ENCODE results near the gene PDGFC. TPM values are rescaled to one million over a fixed set of nuclear protein-coding genes. Genes with fewer than 3 reads are reported as not detected.

Gene PDGFC, protein sequence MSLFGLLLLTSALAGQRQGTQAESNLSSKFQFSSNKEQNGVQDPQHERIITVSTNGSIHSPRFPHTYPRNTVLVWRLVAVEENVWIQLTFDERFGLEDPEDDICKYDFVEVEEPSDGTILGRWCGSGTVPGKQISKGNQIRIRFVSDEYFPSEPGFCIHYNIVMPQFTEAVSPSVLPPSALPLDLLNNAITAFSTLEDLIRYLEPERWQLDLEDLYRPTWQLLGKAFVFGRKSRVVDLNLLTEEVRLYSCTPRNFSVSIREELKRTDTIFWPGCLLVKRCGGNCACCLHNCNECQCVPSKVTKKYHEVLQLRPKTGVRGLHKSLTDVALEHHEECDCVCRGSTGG
- 8.2 and 24.8 TPM in 2 replicates for total RNA-seq

DNA sequence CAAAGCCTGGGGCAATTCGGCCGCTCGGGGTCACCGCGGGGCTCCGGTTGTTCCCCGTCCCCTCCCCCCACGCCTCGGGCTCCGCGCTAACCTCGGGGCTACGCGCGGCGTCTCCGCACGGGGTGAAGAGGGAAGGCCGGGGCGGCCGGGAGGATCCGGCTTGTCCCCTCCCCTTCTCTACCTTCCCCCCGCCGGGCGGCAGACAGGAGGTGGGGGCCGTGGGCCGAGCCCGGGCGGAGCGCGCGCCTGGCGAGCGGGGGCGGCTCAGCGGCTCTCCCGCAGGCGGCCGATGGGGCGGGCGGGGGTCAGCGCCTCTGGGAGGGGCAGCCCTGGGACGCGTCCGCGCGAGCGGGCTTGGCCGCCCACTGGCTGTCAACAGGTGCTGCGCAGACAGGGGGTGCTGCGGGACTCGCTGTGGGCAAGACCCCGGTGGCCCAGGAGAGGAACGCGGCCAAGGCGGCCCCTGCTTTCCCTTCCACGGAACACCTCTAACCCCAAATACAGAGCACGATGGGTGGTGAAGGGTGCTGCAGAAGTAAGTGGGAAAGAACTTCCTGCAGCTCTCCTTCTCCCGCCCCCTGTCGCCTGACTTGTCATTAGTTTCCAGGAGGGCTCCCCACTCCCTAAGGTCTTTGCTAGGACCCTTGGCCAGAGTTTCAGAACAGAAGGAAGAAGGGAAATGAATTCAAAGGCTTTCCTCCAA lies at the start of gene PDGFC:
PDGFC (minus strand) TSS at position 124 of the 703 bp plus-strand sequence. CDS start 896 bp downstream, outside the sequence.

Other genes starting within 250 kb of the PDGFC start
- 2.2 and 5.1 TPM in 2 replicates for gene GLRB, start 104.4 kb upstream of the PDGFC start, total RNA-seq
- gene GRIA2, start 248.9 kb upstream of the PDGFC start, total RNA-seq: under 0.01 TPM in 1 of 2 replicates, not detected in the other